Measurements from ENCODE around the gene HSF4.

HSF4 gene

GRCh38 chr16:67162506-67163163 is 1.9 kb upstream of the HSF4 start:
- Mint-ChIP-seq H3K36me3 (ENCODE audit: low read depth) (no peaks in the 10 kb centered on the region), H3K4me1 (peaks cover 19% of the 10 kb centered on the region), H3K4me3 (peak overlapping the region; percentile 60 to 77 (median 76)), H3K27ac (no peak overlapping the region), H3K9me3 (no peaks in the 10 kb centered on the region), H3K27me3 (ENCODE audit: low read depth) (peaks cover 94% of the 10 kb centered on the region)
- TF ChIP-seq CTCF (IDR thresholded peaks at IDR 0.05; ENCODE audit: unreplicated experiment in 3 of 3) = no peak

GRCh38 chr16:67163164-67163998 is 1.2 kb upstream of the HSF4 start:
- peak overlapping the region; percentile 30 to 67 (median 64) for H3K4me3 Mint-ChIP-seq
- H3K9me3 Mint-ChIP-seq = no peaks in the 10 kb centered on the region
- peaks cover 94% of the 10 kb centered on the region for H3K27me3 Mint-ChIP-seq (ENCODE audit: low read depth)
- no peaks in the 10 kb centered on the region for H3K36me3 Mint-ChIP-seq (ENCODE audit: low read depth)
- H3K4me1 Mint-ChIP-seq = peaks cover 22% of the 10 kb centered on the region
- no peak overlapping the region for H3K27ac Mint-ChIP-seq
- TF ChIP-seq CTCF (IDR thresholded peaks at IDR 0.05; ENCODE audit: unreplicated experiment in 3 of 3) = no peak

- peak overlapping the region; percentile 30 to 67 (median 64) for H3K4me3 Mint-ChIP-seq
- no peaks in the 10 kb centered on the region for H3K36me3 Mint-ChIP-seq (ENCODE audit: low read depth)
- no peak for TF ChIP-seq CTCF (IDR thresholded peaks at IDR 0.05; ENCODE audit: unreplicated experiment in 3 of 3)
- H3K4me1 Mint-ChIP-seq = peaks cover 21% of the 10 kb centered on the region
- H3K27ac Mint-ChIP-seq = no peak overlapping the region
- peaks cover 94% of the 10 kb centered on the region for H3K27me3 Mint-ChIP-seq (ENCODE audit: low read depth)
- no peaks in the 10 kb centered on the region for H3K9me3 Mint-ChIP-seq
Measured at GRCh38 chr16:67163999-67164558, 466 bp upstream of the HSF4 start.

- no peak for TF ChIP-seq CTCF (IDR thresholded peaks at IDR 0.05; ENCODE audit: unreplicated experiment in 3 of 3)
- peaks cover 33% of the 10 kb centered on the region for H3K4me1 Mint-ChIP-seq
- no peaks in the 10 kb centered on the region for H3K36me3 Mint-ChIP-seq (ENCODE audit: low read depth)
- no peaks in the 10 kb centered on the region for H3K9me3 Mint-ChIP-seq
- H3K27me3 Mint-ChIP-seq (ENCODE audit: low read depth) = peaks cover 95% of the 10 kb centered on the region
- peak overlapping the region; percentile 37 to 55 (median 44) for H3K4me3 Mint-ChIP-seq
- no peak overlapping the region for H3K27ac Mint-ChIP-seq
Measured at GRCh38 chr16:67165121-67166078, 855 bp downstream of the HSF4 start.

GRCh38 chr16:67166110-67166547 is 1.6 kb downstream of the HSF4 start:
- H3K36me3 Mint-ChIP-seq (ENCODE audit: low read depth) = no peaks in the 10 kb centered on the region
- no peak overlapping the region for H3K4me3 Mint-ChIP-seq
- no peak overlapping the region for H3K27ac Mint-ChIP-seq
- peaks cover 33% of the 10 kb centered on the region for H3K4me1 Mint-ChIP-seq
- TF ChIP-seq CTCF (IDR thresholded peaks at IDR 0.05; ENCODE audit: unreplicated experiment in 3 of 3) = no peak
- peaks cover 92% of the 10 kb centered on the region for H3K27me3 Mint-ChIP-seq (ENCODE audit: low read depth)
- no peaks in the 10 kb centered on the region for H3K9me3 Mint-ChIP-seq
